ENCODE results near the gene PITPNC1. TPM values are rescaled to one million over a fixed set of nuclear protein-coding genes. Genes with fewer than 3 reads are reported as not detected.

PITPNC1 gene
- total and polyA plus RNA-seq, 4 experiments from 2014 or later, result 68.4 to 124 (median 89.9) TPM

Small RNA genes within 50 kb of the gene (microRNA-seq; reads per million reads assigned to microRNA genes)
- not detected for gene MIR548AA2 (ENCODE audit: borderline microRNAs expressed, borderline number of aligned reads, borderline replicate concordance)
- not detected for gene MIR548D2 (ENCODE audit: borderline microRNAs expressed, borderline number of aligned reads, borderline replicate concordance)

Other genes starting within 250 kb of the PITPNC1 start
- 100 to 1,000 TPM; 100 to 104 TPM for gene HELZ, start 132.1 kb upstream of the PITPNC1 start, total RNA-seq
- 10 to 100 TPM; 32.0 to 72.3 TPM for gene HELZ, start 132.1 kb upstream of the PITPNC1 start, polyA plus RNA-seq
- gene PSMD12, start 10.7 kb upstream of the PITPNC1 start, total RNA-seq, result 10 to 100 TPM; 46.9 to 48.8 TPM
- gene PSMD12, start 10.7 kb upstream of the PITPNC1 start, polyA plus RNA-seq, result 10 to 100 TPM; 34.5 to 49.8 TPM

All from CD4-positive, alpha-beta memory T cell (primary cell).